Vagina (tissue), 2 donors: Measurements from ENCODE around the gene NXPH1.

Experiments used
- POLR2A ChIP-seq, 2 donors: fragments of 450-650 bp; IDR thresholded peaks; one replicate each; pipeline ENCODE4 v1.6.1; 2017; ENCODE audit warnings: antibody characterized with exemption in 2 of 2, mild to moderate bottlenecking in 2 of 2, moderate library complexity in 2 of 2
- POLR2AphosphoS5 ChIP-seq, 2 donors: sonication (generic); formaldehyde crosslinking; IDR thresholded peaks; one replicate each; pipeline ENCODE4 v1.9.0; 2017; ENCODE audit warnings: antibody characterized with exemption in 2 of 2, mild to moderate bottlenecking in 2 of 2, low read depth in 1 of 2; ENCODE audit not compliant: insufficient read depth in 1 of 2
- TF ChIP-seq, protein P1 (sequence below), 3 experiments: fragments of 450-650 bp in 2 of 3; fragments of 200-600 bp in 1 of 3; sonication (generic) in 1 of 3; IDR thresholded peaks; one replicate each; pipeline ENCODE4 v1.5.1; 2017 to 2019; ENCODE audit warnings: antibody characterized with exemption in 3 of 3, mild to moderate bottlenecking in 2 of 3, moderate library complexity in 2 of 3

DNA sequence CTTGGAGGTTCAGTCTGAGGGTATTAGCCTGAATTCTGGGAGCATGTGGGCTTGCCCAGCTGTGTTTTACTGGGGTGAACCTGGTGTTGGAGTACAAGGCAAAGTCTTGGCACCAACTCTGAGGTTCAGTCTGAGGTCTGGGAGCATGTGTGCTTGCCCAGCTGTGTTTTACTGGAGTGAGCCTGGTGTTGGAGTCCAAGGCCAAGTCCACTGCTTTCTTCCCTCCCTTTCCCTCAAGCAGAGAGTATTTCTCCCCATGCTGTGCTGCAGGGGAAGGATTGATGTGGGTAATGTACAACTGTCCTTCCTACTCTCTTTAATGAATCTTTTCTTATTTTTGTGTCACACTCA lies 236.1 kb downstream of the NXPH1 start:
- no peak for TF ChIP-seq POLR2A (IDR thresholded peaks at IDR 0.05)
- TF ChIP-seq, protein P1, sequence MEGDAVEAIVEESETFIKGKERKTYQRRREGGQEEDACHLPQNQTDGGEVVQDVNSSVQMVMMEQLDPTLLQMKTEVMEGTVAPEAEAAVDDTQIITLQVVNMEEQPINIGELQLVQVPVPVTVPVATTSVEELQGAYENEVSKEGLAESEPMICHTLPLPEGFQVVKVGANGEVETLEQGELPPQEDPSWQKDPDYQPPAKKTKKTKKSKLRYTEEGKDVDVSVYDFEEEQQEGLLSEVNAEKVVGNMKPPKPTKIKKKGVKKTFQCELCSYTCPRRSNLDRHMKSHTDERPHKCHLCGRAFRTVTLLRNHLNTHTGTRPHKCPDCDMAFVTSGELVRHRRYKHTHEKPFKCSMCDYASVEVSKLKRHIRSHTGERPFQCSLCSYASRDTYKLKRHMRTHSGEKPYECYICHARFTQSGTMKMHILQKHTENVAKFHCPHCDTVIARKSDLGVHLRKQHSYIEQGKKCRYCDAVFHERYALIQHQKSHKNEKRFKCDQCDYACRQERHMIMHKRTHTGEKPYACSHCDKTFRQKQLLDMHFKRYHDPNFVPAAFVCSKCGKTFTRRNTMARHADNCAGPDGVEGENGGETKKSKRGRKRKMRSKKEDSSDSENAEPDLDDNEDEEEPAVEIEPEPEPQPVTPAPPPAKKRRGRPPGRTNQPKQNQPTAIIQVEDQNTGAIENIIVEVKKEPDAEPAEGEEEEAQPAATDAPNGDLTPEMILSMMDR (IDR thresholded peaks at IDR 0.05) = no peak
- no peak for TF ChIP-seq POLR2AphosphoS5 (IDR thresholded peaks at IDR 0.05; ENCODE audit: insufficient read depth in 1 of 2, low read depth in 1 of 2)
